ENCODE results near the gene PCSK6. TPM values are rescaled to one million over a fixed set of nuclear protein-coding genes. Genes with fewer than 3 reads are reported as not detected.

The PCSK6 gene
- total and polyA plus RNA-seq, 8 donors: 2.8 to 91.5 (median 17.8) TPM

- Histone ChIP-seq H3K4me3 (no peak overlapping the region), H3K27me3 (peaks cover 0 to 5% (median 0%) of the 10 kb centered on the region in 3 donors), H3K36me3 (no peaks in the 10 kb centered on the region), H3K9me3 (no peaks in the 10 kb centered on the region), H3K27ac (no peak overlapping the region), H3K4me1 (peaks cover 20 to 30% (median 24%) of the 10 kb centered on the region in 4 donors)
- DNase-seq: no peak
- intact Hi-C loops (cut with DNase I; ENCODE audit: low total_unique reads): no loop called here
- TF ChIP-seq CTCF (IDR thresholded peaks at IDR 0.05) (no peak), POLR2AphosphoS5 (IDR thresholded peaks at IDR 0.05) (no peak), POLR2A (IDR thresholded peaks at IDR 0.05) (no peak), EP300 (IDR thresholded peaks at IDR 0.05) (no peak)
- WGBS, 5 donors: 89 to 96% (median 91%) methylated on average over 12 to 17 of the region's 17 CpGs
Measured at GRCh38 chr15:101530224-101530958, 40.9 kb upstream of the PCSK6 start.

GRCh38 chr15:101528917-101529299 is 39.4 kb upstream of the PCSK6 start:
- Histone ChIP-seq H3K27ac (peak overlapping the region in 4 of 5 donors; percentile 54 to 75 (median 72)), H3K4me3 (no peak overlapping the region), H3K4me1 (peaks cover 20 to 30% (median 24%) of the 10 kb centered on the region in 4 donors), H3K36me3 (no peaks in the 10 kb centered on the region), H3K27me3 (peaks cover 0 to 5% (median 0%) of the 10 kb centered on the region in 3 donors), H3K9me3 (no peaks in the 10 kb centered on the region)
- intact Hi-C loops (cut with DNase I; ENCODE audit: low total_unique reads): no loop called here
- peak in 1 of 2 donors; percentile 16 for DNase-seq
- WGBS, 5 donors: 57 to 83% (median 63%) methylated on average over 4 of the region's 4 CpGs
- TF ChIP-seq CTCF (IDR thresholded peaks at IDR 0.05): no peak
- no peak for TF ChIP-seq EP300 (IDR thresholded peaks at IDR 0.05)
- TF ChIP-seq POLR2AphosphoS5 (IDR thresholded peaks at IDR 0.05): peak in 1 of 3 donors; percentile 10
- no peak for TF ChIP-seq POLR2A (IDR thresholded peaks at IDR 0.05)

- intact Hi-C loops (cut with DNase I; ENCODE audit: low total_unique reads): no loop called here
- Histone ChIP-seq H3K4me1 (peaks cover 20 to 30% (median 24%) of the 10 kb centered on the region in 4 donors), H3K36me3 (no peaks in the 10 kb centered on the region), H3K27ac (peak overlapping the region in 4 of 5 donors; percentile 54 to 75 (median 72)), H3K9me3 (no peaks in the 10 kb centered on the region), H3K4me3 (peak overlapping the region in 1 of 4 donors; percentile 8), H3K27me3 (peaks cover 0 to 7% (median 0%) of the 10 kb centered on the region in 3 donors)
- DNase-seq: peak; percentile 63 to 68
- WGBS, 5 donors: 21 to 36% (median 25%) methylated on average over 12 to 18 of the region's 18 CpGs
- TF ChIP-seq POLR2A (IDR thresholded peaks at IDR 0.05): no peak
- TF ChIP-seq POLR2AphosphoS5 (IDR thresholded peaks at IDR 0.05): peak in 1 of 3 donors; percentile 43
- no peak for TF ChIP-seq CTCF (IDR thresholded peaks at IDR 0.05)
Measured at GRCh38 chr15:101528108-101528916, 38.8 kb upstream of the PCSK6 start.

GRCh38 chr15:101526890-101527289 is 37.4 kb upstream of the PCSK6 start:
- H3K9me3 ChIP-seq: no peaks in the 10 kb centered on the region
- TF ChIP-seq EP300 (IDR thresholded peaks at IDR 0.05): no peak
- no peak for TF ChIP-seq CTCF (IDR thresholded peaks at IDR 0.05)
- TF ChIP-seq POLR2A (IDR thresholded peaks at IDR 0.05): no peak
- peak overlapping the region in 3 of 5 donors; percentile 54 to 75 (median 71) for H3K27ac ChIP-seq
- no peaks in the 10 kb centered on the region for H3K36me3 ChIP-seq
- H3K4me1 ChIP-seq: peaks cover 20 to 30% (median 24%) of the 10 kb centered on the region in 4 donors
- peaks cover 0 to 10% (median 0%) of the 10 kb centered on the region in 3 donors for H3K27me3 ChIP-seq
- WGBS, 5 donors: 81 to 90% (median 83%) methylated on average over 7 of the region's 7 CpGs
- intact Hi-C loops (cut with DNase I; ENCODE audit: low total_unique reads): no loop called here
- no peak overlapping the region for H3K4me3 ChIP-seq
- no peak for DNase-seq

All from stomach (tissue), 9 donors.